NCI-H1417 treated with DMSO at 0.1 percent for 48 hours (cell line): ENCODE results near the gene GLRX3.

Experiments
- DNase-seq: peaks from one replicate; lab custom pipeline; 2025; lab: John Stamatoyannopoulos, UW

The GLRX3 gene

DNA sequence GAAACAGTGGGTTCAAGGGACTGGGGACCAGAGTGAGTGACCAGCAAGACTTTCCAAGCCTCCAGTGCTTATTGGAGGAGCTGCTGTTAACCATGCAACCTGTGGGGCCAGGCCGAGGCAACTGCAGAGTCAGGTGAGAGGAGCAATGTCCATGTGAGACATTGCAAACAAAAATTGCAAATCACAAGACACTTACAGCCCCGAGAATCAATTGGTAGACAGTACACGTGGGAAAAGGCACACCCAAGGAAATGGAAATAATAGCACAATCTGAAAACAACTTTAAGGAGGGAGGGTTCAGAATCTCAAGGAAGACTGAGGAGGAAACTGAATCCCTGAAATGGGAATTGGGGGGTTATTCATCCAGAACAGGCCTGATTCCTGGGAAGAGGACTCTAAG is 72.6 kb downstream of the GLRX3 start:
- no peak for DNase-seq

DNA sequence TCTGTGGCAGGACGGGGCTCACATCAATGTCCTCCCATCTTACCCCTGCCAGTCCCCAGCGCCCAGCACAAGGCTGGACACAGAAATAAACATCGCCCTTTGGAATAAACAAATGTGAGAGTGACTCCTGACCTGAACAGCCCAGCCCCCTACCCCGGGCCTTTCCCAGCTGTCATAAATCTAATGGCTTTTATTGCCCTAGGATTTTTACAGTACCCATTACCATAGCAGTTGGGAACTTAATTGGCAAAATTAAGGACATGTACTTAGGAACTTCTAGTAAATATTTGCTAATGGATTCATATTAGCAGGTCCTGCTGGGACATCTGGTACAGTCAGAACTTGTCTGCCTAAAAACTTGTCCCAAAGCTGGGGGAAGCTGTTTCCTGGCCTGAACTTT is 76.6 kb downstream of the GLRX3 start:
- DNase-seq = no peak

DNA sequence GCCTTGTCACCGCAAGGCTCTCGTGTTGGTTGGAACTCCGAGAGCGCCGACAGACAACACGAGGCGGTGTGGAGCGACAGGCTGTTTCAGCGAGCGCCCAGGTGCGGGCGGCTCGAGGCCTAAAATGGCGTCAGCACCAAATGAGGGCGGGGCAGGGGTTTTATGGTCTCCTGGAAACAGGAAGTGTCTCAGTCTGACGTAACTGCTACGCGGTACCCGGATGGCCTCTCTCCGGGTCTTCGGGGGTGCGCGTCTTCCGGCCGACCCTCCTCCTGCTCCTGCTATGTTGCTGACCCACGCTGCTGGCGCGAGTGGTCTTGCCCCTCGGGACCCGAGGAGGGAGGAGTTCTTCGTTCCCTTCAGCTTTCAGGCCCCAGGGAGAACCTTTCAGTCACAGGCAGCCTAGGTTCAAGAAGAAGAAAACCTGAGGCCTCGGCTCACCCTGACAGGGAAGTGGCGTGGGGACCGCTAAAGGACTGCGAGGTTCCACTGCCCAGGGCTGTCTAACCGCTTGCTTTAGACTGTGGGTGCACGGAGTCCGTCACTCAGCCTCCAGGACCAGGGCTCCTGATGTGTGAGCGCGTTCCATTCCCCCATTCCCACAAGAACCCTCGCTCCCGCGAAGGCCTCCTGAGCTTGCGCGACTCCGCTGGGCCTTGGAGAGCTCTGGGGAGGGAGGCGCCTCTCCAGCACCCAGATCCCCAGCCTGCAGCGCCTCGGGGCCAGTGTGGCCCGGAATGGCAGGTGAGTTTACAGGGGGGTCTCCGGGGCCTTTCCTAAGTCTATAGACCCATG is 77.3 kb downstream of the GLRX3 start:
- no peak for DNase-seq

DNA sequence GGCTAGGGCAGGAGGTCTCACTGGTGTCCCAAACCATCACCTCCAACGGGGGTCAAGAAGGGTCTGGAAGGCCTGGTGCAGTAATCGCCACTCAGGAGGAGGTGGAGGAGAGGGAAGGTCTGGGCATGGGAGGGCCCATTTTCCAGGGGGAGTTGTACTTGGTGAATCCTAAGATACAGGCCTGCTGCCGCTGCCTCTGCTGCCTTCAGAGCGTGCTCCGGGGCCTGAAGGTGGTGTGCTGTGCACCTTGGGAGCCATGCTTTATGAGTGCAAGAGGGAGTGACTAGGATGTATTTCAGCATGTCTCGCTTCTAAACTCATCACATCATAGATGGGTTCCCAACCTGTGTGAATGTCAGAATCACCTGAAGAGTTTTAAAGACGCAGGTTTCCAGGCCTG is 78.2 kb downstream of the GLRX3 start:
- no peak for DNase-seq

DNA sequence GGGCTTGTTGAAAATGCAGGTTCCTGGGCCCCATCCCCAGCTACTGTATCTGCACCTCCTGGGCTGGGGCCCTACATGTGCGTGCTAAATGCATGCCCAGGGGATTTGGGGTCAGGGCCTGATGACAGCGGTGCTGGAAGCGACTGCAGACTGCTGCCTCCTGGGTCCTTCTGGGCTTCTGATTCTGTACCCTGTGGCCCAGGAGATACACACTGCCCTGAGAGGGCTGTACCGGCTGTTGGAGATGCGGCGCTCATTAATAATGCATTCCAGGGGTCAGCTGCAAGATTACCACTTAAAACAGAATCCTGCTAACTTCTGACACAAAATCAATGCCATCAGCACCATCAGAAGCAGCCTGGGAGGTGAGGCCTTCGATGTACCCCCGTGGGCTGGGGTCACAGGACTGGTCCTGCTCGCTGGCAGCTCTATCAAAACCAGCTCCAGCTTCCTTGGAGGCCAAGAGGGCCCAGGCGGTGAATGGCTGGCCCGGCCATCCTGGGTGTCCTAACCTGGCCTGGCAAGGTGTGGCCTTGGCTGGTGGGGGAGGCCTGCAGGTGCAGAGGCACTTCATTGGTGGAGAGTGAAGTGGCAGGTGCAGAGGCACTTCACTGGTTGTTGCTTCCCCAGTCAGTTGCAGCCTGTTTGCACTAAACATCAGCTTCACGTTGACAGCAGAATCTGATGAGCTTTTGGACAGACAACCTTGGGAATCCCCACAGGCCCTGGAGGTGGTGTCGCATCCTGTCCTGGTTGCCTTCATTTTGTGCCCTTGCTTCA is 79.2 kb downstream of the GLRX3 start:
- DNase-seq = no peak

DNA sequence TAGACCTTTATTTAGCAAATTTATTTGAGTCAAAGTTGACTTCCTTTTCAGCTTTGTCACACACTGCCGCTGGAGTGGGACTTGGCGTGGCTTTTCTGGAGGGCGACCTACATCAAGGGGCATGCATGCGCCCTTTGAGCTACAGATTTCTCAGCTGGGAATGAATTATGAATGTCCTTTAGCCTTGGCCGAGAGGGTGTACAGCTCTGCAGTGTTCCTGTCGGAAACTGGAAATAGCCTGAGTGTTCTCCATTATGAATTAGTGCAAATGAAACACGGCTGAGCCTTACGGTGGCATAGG is 79.7 kb downstream of the GLRX3 start:
- no peak for DNase-seq

DNA sequence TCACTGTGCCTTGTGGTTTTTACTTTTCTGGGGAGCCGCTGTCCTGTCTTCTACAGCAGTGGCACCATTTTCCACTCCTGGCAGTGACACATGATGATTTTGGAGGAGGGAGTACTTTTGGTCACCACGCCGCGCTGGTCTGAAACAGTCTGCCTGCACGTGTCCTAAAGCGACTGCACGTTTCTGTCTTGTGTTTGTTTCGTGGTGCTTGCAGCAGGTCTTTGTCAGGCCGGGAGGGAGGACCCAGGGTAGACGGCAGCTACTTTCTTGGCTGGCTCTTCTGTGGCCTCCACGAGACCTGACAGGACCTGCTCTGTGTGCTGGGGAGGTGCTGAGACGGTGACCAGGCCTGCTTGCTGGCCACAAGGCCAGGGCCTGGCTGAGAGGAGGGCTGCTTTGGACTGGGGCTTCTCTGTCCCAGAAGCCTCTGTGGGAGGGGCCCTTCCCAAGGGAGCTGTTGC is 82.0 kb downstream of the GLRX3 start:
- DNase-seq = no peak

DNA sequence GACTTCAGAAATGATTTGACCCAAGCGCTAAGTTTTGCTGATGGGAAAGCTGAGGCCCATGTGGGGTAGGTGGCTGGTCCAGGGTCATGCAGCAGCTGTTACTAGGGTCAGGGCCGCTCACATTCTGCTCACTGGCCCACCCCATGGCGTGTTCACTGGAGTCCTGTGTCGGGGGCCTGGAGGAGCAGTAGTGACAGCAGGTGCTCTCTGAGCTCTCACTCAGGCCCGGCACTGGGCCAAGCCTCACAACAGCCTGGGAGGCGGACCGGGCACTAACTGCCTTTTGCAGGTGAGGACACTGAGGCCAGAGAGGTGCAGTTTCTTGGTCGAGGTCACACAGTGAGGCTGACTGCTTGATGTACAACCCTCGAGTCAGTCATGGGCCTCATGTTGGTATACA is 82.7 kb downstream of the GLRX3 start:
- no peak for DNase-seq

DNA sequence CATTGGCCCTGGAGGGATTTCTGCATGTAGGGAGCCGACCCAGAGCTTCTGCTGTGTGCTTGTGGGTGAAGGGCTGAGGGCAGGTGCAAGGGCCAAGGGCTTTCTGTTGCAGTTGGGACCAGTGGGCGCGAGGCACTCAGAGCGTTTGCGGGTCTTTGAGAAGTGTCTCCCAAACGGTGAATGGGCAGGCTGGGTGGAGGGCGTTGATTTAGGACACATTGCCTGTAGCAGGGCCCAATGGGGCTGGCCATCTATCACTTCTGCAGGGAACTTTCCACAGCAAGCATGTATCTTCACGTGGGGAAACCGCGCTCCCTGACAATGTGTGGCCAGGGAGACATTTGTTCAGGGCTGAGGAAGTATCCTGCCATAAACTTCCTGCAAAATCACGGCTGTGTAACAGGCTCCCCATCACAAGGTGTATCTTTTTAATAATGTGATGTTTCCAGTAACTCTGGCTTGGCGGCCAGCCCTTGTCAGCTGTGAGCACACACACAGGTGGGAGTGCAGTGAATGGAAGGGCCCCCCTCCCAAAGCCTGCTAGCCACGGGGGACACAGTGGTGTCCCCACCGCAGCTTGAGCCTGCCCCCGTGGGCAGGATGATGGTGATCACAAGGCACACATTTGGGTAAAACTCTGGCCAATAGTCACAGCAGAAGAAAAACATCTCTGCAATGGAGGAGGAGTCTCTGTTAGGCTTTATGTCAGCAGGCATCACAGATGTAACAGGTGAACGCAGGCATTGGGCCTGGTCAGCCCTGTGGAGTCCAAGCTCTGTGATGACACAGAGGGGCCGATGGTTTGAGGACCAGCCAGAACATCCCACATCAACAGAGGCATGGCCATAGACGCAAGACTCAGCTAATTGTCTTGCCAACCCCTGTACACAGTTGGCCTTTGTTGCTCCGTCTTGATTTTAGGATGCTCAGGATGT is 84.3 kb downstream of the GLRX3 start:
- no peak for DNase-seq

DNA sequence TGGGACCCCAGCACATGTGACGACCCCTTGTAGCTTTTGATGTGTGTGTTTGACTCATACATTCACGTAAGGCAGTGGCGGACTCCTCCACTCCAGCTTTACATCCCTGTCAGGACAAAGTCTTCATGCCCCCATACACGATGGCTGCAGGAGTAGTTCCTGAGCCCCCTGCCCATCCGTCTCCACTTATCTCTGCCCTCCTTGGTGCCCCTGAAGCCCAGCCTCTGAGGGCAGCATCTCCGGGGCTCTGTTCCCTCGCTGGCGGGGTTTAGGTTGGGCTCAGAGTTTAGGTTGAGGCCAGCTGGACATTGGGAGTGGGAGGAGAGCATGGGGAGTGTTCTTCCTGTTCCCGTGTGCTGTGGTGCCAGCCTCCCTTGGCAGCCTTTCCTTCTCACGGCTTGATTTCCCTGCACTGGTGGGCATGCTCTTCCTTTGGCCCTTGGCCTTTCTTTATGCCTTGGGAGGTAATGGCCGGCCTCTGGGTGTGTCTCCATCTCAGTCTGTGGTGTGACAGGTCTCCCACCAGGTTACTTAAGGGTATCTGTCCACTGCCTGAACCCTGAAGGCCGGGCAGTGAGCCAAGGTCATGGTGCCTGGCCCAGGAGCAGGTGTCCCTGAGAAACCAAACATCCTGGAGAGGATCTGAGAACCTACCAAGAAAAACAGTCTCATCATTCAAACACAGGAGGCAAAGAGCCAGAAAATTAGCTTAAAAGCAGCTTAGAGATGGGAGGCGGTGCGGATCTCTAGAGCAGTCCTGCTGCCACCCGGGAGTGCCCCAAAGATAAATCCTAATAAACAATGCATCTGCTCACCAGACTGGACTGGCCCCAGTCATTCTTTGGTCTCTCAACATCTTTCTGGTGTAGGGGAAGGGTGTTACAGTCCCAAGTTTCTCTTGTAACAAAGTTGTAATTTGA is 85.5 kb downstream of the GLRX3 start:
- DNase-seq = no peak

DNA sequence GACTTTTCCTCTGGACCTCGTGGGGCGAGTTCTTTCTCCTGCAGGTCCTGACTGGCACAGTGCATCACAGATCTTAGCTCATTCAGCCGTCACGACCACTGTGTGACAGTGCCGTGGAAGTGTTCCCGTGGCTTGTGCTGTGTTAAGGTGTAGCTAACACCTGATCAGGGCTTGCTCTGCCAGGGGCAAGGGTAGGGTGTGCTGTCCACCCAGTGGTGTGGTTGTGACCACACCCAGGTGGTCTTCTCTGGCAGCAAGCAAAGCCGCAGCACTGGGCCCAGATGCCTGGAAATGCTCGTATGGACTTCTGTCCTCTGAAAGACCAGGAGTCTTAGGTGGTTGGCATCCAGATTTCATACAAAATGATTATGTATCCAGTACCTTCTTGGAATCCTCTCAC is 86.2 kb downstream of the GLRX3 start:
- no peak for DNase-seq

DNA sequence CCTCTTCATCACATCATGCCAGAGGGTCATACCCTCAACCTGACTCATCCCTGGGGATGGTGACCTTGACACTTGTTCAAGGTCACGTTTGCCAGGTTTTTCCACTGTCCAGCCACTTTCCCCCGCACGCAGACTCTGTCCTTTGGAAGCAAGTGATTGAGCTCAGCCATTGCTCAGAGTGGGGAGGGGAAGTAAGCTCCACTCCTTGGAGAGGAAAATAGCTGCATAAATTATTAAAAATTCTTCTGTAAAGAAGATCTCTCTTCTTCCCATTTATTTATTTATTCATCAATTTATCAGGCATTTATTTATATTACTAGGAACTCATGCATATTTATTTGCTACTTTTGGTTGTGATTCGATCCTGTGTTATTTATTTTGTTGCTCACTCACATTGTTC is 88.0 kb downstream of the GLRX3 start:
- DNase-seq = no peak

DNA sequence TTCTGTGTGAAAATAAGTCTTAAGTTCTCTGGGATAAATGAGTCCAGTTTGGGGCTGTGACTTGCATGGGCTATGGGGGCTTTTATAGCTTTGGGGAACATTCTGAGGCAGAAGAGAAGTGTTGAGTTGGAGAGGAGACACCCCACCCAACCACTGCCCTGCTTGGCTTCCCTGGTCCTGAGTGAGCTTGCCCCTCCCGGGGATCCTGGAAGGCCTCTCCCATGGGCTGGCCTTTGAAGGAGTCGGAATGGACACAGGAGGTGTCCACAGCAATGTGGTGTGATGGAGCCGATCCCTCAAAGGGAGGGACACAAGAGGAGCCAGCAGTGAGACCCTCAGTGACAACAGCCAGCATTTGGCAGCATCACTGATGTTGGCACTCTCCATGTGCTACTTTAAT is 89.8 kb downstream of the GLRX3 start:
- DNase-seq = no peak

DNA sequence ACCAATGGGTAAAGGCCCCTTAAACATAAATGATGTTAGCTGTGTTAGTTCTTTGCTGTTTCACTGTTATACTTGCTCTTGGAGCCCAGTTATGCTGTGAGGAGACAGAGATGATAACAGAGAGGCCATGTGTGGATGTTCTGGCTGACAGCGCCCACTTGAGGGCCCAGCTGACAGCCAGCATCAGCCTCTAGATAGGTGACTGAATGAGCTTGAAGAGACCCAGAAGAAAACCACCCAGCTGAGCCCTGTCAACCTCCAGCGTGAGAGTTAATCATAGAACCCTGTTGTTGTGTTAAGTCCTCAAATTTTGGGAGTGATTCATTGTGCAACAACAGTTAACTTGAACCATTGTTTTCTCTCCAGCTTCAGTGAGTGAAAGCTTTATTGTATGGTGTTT is 91.7 kb downstream of the GLRX3 start:
- DNase-seq = no peak
